Spleen (tissue), 13 donors: Measurements from ENCODE around the gene TMIGD2. TPM values are rescaled to one million over a fixed set of nuclear protein-coding genes. Genes with fewer than 3 reads are reported as not detected.
"Not testable (repeated sequence)": the region's sequence is repeated elsewhere in the genome, so short reads cannot be mapped to it uniquely, and the experiment has no call there.

Source experiments
- DNase-seq: peaks from one replicate; pipeline ENCODE4 v3.0.0-alpha.2; 2020
- H3K27ac ChIP-seq, 8 donors: fragments of 200-600 bp; sonication (generic) in 7 of 8; 1 replicate in 4 of 8; 2 replicates in 4 of 8; pipeline versions ENCODE4 v1.5.0 to v1.8.0; 2016 to 2021; ENCODE audit warnings: inconsistent platforms in 4 of 8, mild to moderate bottlenecking in 4 of 8, moderate library complexity in 1 of 8
- H3K27me3 ChIP-seq, 7 donors: fragments of 200-600 bp; sonication (generic) in 6 of 7; replicated peaks in 1 of 7; 1 replicate in 4 of 7; 2 replicates in 3 of 7; pipeline versions ENCODE4 v1.5.0 to v1.8.0; 2016 to 2021; ENCODE audit warnings: inconsistent platforms in 3 of 7, mild to moderate bottlenecking in 1 of 7
- H3K36me3 ChIP-seq, 6 donors: fragments of 200-600 bp; sonication (generic) in 5 of 6; 1 replicate in 4 of 6; 2 replicates in 2 of 6; pipeline versions ENCODE4 v1.5.0 to v1.8.0; 2016 to 2021; ENCODE audit warnings: inconsistent platforms in 2 of 6
- H3K4me1 ChIP-seq, 6 donors: fragments of 200-600 bp; sonication (generic) in 5 of 6; 1 replicate in 3 of 6; 2 replicates in 3 of 6; pipeline versions ENCODE4 v1.5.0 to v1.8.0; 2016 to 2021; ENCODE audit warnings: inconsistent platforms in 3 of 6
- H3K4me3 ChIP-seq, 8 donors: fragments of 200-600 bp; sonication (generic) in 7 of 8; 1 replicate in 4 of 8; 2 replicates in 4 of 8; pipeline versions ENCODE4 v1.5.0 to v1.8.0; 2016 to 2021; ENCODE audit warnings: inconsistent platforms in 4 of 8, mild to moderate bottlenecking in 4 of 8, moderate library complexity in 2 of 8
- H3K9me3 ChIP-seq, 8 donors: fragments of 200-600 bp; sonication (generic) in 7 of 8; 1 replicate in 4 of 8; 2 replicates in 4 of 8; pipeline versions ENCODE4 v1.5.0 to v1.8.0; 2016 to 2021; ENCODE audit warnings: inconsistent platforms in 4 of 8
- POLR2A ChIP-seq, 3 donors: fragments of 450-650 bp; IDR thresholded peaks; one replicate each; pipeline ENCODE4 v1.5.1; 2017; ENCODE audit warnings: antibody characterized with exemption in 3 of 3, mild to moderate bottlenecking in 1 of 3
- POLR2AphosphoS5 ChIP-seq, 3 donors: sonication (generic); formaldehyde crosslinking; IDR thresholded peaks; one replicate each; pipeline ENCODE4 v1.5.1; 2017; ENCODE audit warnings: antibody characterized with exemption in 3 of 3
- WGBS, 5 donors: extraction: QIAGEN DNeasy Blood & Tissue Kit in 3 of 5; methylation state at CpG; one replicate each; pipeline versions ENCODE4 v1.1.5 to v1.1.7; 2013 to 2018; 5-methylcytosine and 5-hydroxymethylcytosine counted together
- intact Hi-C: fragments of 100-400 bp; cut with DNase I; formaldehyde crosslinking; loops from one replicate; pipeline ENCODE4 v1.15.0; 2023; ENCODE audit warnings: low total_unique reads
- long read RNA-seq, 2 donors: transcript quantifications; one replicate each; lab custom pipeline, GENCODE V29; 2026
- polyA plus RNA-seq, 3 donors: library from polyadenylated mRNA; stranded (reverse); fragments of 200-250 nt; gene quantifications; one replicate each; pipeline ENCODE4 v1.2.1, GENCODE V29; 2013
- total RNA-seq, 7 donors: library from RNA; depleted of rRNA in 3 of 7; stranded (reverse); fragments of >200 nt in 3 of 7; fragmentation: NEBNext Ultra II Directional in 4 of 7; extraction: Animal tissue kit (Norgen Biotek cat#: 25700) in 4 of 7; gene quantifications; one replicate each; pipeline versions ENCODE4 v1.1.0 to v1.2.1, GENCODE V29; 2016 to 2021
- TF ChIP-seq, protein P1 (sequence below), 11 experiments: fragments of 200-600 bp in 7 of 11; fragments of 450-650 bp in 4 of 11; sonication (generic) in 4 of 11; IDR thresholded peaks in 8 of 11; conservative IDR thresholded peaks in 3 of 11; 1 replicate in 7 of 11; 2 replicates in 4 of 11; pipeline versions ENCODE4 v1.4.0 to v1.8.0; 2016 to 2021; ENCODE audit warnings: antibody characterized with exemption in 11 of 11, inconsistent platforms in 4 of 11, mild to moderate bottlenecking in 1 of 11
- donor health status: healthy with polysubstance abuse.
- donor health status: DM: no; HTN: no; CAD: no; lungs with moderate emphysema.
- donor health status: DM: no; HTN: no; CAD: no.
- donor health status: Bipolar disorder and iron deficiency.
- donor health status: healthy.
- donor health status: DM: no; HTN: no; CAD: no.
- donor health status: DM: yes; HTN: yes; CAD: no.

Gene TMIGD2, protein sequence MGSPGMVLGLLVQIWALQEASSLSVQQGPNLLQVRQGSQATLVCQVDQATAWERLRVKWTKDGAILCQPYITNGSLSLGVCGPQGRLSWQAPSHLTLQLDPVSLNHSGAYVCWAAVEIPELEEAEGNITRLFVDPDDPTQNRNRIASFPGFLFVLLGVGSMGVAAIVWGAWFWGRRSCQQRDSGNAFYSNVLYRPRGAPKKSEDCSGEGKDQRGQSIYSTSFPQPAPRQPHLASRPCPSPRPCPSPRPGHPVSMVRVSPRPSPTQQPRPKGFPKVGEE
- total RNA-seq (1 to 10 TPM; 1.6 to 5.0 (median 3.8) TPM), polyA plus RNA-seq (1 to 10 TPM; 3.1 to 6.1 (median 4.5) TPM)
- long read RNA-seq, donor 1: 0 reads
- long read RNA-seq, donor 2, partial matches to known transcripts: 0 of 2 reads
- long read RNA-seq, donor 2, other reads (novel, unspliced or antisense): 0 of 2 reads

DNA sequence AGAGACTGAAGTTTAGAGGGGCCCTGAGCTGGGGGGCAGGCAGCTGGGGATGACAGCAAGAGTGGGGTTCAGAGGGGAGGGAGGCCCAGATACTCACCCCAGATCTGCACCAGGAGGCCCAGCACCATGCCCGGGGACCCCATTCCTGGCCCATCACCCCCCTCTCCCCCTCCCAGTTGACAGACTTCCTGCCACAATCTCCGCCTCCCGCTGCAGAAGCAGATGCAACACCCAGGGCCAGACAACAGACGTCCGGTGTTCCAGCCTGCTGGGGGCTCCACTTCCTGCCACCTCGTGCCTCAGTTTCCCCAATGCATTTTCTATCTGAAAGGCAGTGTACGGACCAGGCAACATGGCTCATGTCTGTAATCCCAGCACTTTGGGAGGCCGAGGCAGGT, at the start of gene TMIGD2:
TSS of gene TMIGD2 (minus strand) at position 147 of the 398 bp plus-strand sequence. CDS start at position 143, 4 bp downstream.
- H3K4me3 ChIP-seq: peak within 1 kb of the TSS in 2 of 8 donors; percentile 23 to 36
- peak within 1 kb of the TSS in 4 of 8 donors; percentile 8 to 59 (median 40) for H3K27ac ChIP-seq
- H3K9me3 ChIP-seq: no peaks in the 10 kb centered on the region
- intact Hi-C loops: no loop called here
- no peak for DNase-seq
- WGBS, 5 donors: 17 to 33% (median 25%) methylated on average over 4 to 8 of the region's 8 CpGs
- TF ChIP-seq, protein P1, sequence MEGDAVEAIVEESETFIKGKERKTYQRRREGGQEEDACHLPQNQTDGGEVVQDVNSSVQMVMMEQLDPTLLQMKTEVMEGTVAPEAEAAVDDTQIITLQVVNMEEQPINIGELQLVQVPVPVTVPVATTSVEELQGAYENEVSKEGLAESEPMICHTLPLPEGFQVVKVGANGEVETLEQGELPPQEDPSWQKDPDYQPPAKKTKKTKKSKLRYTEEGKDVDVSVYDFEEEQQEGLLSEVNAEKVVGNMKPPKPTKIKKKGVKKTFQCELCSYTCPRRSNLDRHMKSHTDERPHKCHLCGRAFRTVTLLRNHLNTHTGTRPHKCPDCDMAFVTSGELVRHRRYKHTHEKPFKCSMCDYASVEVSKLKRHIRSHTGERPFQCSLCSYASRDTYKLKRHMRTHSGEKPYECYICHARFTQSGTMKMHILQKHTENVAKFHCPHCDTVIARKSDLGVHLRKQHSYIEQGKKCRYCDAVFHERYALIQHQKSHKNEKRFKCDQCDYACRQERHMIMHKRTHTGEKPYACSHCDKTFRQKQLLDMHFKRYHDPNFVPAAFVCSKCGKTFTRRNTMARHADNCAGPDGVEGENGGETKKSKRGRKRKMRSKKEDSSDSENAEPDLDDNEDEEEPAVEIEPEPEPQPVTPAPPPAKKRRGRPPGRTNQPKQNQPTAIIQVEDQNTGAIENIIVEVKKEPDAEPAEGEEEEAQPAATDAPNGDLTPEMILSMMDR (IDR thresholded peaks at IDR 0.05 in 8 of 11, conservative IDR thresholded peaks at IDR 0.05 in 3 of 11): no peak
- no peak for TF ChIP-seq POLR2A (IDR thresholded peaks at IDR 0.05)
- TF ChIP-seq POLR2AphosphoS5 (IDR thresholded peaks at IDR 0.05): no peak
- H3K4me1 ChIP-seq: peaks cover 0 to 26% (median 8%) of the 10 kb centered on the region in 6 donors
- no peaks in the 10 kb centered on the region for H3K36me3 ChIP-seq
- peaks cover 0 to 40% (median 18%) of the 10 kb centered on the region in 7 donors for H3K27me3 ChIP-seq

DNA sequence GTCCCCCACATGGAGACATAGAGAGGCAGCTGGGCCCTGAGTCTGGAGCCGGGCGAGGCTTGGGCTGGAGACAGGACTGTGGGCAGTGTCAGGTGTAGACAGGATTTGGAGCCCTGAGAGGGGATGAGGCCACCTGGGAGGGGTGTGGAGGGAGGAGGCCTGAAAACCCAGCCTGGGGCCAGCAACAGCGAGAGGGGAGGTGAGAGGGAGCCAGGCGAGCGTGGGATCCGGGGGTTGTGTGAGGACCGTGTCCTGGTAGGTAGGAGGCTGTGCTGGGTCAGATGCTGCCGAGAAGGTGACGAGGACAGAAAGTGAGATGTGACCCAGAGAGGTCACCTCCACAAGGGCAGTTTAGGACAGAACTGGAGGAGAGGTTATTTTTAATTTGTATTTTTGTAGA, 48.5 kb upstream of the TMIGD2 start:
- intact Hi-C loops: loop anchor here (5.0 kb wide), 1 partner anchor 83 kb away; no protein-coding TSS in a partner anchor
- DNase-seq: no peak
- Histone ChIP-seq H3K4me1 (peaks cover 0 to 34% (median 4%) of the 10 kb centered on the region in 6 donors), H3K36me3 (peaks cover 0 to 53% (median 0%) of the 10 kb centered on the region in 6 donors), H3K27ac (no peak overlapping the region), H3K4me3 (no peak overlapping the region), H3K9me3 (no peaks in the 10 kb centered on the region), H3K27me3 (peaks cover 0 to 36% (median 0%) of the 10 kb centered on the region in 7 donors)
- WGBS, 5 donors: 94 to 98% (median 95%) methylated on average over 9 of the region's 9 CpGs
- TF ChIP-seq POLR2A (IDR thresholded peaks at IDR 0.05) (no peak), POLR2AphosphoS5 (IDR thresholded peaks at IDR 0.05) (no peak)
- TF ChIP-seq, protein P1 (IDR thresholded peaks at IDR 0.05 in 8 of 11, conservative IDR thresholded peaks at IDR 0.05 in 3 of 11): no peak

DNA sequence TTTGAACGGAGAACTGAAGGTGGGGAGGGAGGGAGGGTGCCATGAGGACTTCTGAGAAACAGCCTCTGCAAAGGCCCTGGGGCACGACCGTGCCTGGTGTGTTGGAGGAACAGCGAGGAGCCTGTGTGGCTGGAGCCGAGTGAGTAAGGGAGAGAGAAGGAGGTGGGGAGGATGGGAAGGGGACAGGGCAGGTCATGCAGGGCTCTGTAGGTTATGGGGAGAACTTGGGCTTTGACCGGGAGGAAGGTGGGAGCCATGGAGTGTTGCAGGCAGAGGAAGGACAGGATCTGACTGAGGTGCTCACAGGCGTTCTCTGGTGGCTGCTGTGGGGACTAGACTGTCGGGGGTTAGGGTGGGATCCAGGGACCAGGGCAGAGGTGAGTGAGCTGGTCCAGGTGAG, 47.9 kb upstream of the TMIGD2 start:
- Histone ChIP-seq H3K4me1 (peaks cover 0 to 40% (median 7%) of the 10 kb centered on the region in 6 donors), H3K9me3 (no peaks in the 10 kb centered on the region), H3K27ac (no peak overlapping the region), H3K36me3 (peaks cover 0 to 53% (median 0%) of the 10 kb centered on the region in 6 donors), H3K4me3 (no peak overlapping the region), H3K27me3 (peaks cover 0 to 42% (median 0%) of the 10 kb centered on the region in 7 donors)
- intact Hi-C loops: loop anchor here (5.0 kb wide), 1 partner anchor 83 kb away; no protein-coding TSS in a partner anchor
- TF ChIP-seq, protein P1 (IDR thresholded peaks at IDR 0.05 in 8 of 11, conservative IDR thresholded peaks at IDR 0.05 in 3 of 11): no peak
- TF ChIP-seq POLR2AphosphoS5 (IDR thresholded peaks at IDR 0.05): no peak
- TF ChIP-seq POLR2A (IDR thresholded peaks at IDR 0.05): no peak
- DNase-seq: no peak
- WGBS, 5 donors: 81 to 94% (median 88%) methylated on average over 8 of the region's 8 CpGs

DNA sequence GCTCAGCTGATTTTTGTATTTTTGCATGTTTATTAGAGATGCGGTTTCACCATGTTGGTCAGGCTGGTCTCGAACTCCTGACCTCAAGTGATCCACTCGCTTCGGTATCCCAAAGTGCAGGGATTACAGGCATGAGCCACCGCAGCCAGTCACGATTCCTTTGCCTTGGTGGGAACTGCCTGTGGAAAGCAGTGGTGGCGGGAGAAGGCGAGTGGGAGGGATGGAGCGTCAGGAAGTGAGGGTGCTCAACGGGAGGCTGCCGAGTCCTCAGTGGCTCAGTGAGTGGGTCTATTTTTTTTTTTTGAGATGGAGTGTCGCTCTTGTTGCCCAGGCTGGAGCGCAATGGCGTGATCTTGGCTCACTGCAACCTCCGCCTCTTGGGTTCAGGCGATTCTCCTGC, 47.0 kb upstream of the TMIGD2 start:
- Histone ChIP-seq H3K36me3 (peaks cover 0 to 45% (median 0%) of the 10 kb centered on the region in 6 donors), H3K4me1 (peaks cover 3 to 48% (median 10%) of the 10 kb centered on the region in 6 donors), H3K27me3 (peaks cover 0 to 47% (median 0%) of the 10 kb centered on the region in 7 donors)
- H3K4me3 ChIP-seq, intact Hi-C loops, DNase-seq, H3K27ac ChIP-seq, H3K9me3 ChIP-seq: not testable (repeated sequence)
- TF ChIP-seq POLR2AphosphoS5 (IDR thresholded peaks at IDR 0.05): peak in 1 of 3 donors; percentile 12
- 90 to 94% (median 93%) methylated on average over 16 of the region's 16 CpGs for WGBS, 5 donors
